Renal pelvis (tissue), 4 donors: ENCODE measurements around the gene NXT1. TPM values are rescaled to one million over a fixed set of nuclear protein-coding genes. Genes with fewer than 3 reads are reported as not detected.

Experiments used
- DNase-seq: peaks from one replicate; pipeline ENCODE4 v3.0.0-alpha.2; 2013
- polyA plus RNA-seq, 3 donors: library from polyadenylated mRNA; unstranded; fragments of 120-200 nt; gene quantifications; one replicate each; pipeline ENCODE4 v1.2.1, GENCODE V29; 2013; ENCODE audit not compliant: insufficient read length in 3 of 3

The NXT1 gene
- polyA plus RNA-seq, 3 donors = 17.3 to 22.4 (median 22.0) TPM

DNA sequence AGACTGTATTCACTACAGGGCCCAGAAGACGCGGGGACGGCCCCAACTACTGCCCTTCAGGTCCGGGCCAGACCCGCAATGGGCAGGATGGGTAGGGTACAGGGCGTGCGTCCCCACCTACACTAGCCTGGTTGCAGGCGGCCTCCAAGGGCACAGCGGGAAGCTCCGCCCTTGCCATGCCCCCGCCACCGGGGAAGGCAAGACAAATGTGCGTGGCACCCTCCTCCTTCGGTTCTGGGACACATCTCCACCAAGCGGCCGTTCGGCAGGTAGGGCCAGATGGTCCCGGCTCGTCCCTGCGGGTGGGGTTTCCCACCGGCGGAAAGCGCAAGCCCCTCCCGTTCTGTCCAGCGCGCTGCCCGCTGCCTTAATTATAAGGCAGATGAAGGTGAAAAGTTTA is 5.6 kb downstream of the NXT1 start:
- DNase-seq = no peak

DNA sequence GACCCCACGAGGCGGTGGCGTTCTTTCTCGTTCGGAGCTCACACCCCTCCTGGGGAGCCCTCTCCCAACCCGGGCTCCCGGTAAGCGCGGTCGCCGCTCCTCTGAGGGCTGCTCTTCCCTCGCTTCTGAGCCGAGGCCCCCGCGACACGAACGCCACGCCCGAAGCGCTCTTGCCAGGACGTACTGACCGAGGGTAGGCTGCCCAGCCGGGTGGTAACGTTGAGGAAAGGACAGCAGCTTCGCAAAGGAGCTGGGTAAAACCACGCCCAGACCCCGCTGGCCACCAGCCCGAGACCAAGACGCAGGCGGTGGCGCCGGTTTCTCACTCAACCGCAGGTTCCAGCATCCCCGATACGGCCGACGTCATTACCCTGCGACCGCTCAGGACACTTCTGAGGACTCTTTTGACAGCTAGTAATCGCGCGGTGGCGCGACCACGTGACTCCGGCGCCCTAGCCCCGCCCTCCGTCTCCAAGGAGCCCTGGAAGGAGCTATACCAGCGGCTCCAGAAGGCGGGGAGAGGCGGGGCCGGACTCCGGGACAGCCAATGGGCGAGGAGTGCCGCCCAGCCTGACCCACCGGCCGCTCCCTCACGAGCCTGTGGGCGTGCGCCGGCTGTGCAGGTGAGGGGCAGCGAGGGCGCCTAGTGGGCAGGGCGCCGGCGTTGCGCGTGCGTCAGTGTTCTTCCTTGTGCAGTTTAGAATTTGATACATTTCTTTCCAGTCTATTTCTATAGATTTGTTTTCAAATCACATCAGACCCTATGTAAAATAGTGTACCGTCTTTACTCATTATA is 7.4 kb downstream of the NXT1 start:
- peak; percentile 99 for DNase-seq

DNA sequence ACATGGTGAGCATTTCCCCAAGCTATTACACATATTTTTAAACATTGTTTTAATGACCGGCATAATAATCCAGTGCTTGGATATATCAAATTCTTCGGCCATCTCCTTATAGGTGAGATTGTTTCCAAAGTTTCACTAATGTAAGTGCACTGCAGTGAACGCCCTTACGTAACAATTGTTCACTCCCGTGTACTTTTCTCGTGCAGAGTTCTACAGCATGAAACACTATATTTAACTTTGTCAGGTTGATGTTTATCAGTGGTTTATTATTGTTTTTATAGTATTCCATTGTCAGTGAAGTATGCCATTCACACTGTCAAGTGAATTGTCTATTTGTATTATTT is 7.9 kb downstream of the NXT1 start:
- no peak for DNase-seq

DNA sequence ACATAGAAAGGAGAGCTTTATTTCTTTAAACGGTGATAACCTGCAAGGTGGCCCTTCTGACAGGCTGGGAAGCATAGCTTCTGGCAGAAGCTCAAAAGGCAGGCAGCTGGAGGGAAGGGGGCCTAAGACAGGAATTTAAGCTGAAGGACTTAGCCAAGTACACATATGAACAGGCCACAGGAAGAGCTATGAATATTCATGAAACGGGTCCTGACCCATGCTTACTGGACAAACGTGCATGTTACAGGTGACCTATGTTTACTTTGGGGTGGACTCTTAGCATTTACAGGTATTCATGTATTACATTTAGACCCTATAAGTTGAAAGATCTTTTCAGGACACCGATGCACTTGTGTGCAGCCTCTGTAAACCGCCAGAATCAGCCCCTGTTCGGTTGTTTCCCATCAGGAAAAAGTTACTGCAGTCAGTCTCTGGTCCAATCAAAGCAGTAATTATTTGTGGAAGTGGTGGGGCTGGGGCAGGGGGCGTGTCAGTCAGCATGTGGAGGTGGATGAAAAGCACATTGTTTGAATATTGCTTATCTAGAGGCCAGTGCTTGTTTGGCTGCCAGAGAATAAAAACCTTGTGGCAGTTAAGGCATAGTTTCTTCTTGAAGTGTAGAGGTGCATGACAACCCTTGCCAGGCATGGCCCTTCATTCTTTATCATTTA is 8.5 kb downstream of the NXT1 start:
- no peak for DNase-seq

DNA sequence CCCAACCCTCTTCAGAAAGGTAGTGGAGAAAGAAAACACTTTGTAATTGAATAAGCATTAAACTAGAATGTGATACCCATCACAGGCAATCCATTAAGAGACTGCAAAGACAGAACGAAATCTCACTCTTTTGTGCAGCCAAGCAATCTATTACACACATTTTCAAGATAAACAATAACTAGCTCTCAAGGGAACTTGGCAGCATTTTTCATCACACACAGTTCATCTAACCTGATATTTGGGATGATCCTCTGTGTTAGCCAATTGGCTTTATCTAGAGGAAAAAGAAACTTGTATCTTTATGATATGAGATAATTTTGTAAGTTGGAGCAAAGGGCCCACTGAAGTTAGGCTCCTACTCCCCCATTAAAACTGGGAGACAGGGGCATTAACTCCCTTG is 9.9 kb downstream of the NXT1 start:
- DNase-seq = no peak

DNA sequence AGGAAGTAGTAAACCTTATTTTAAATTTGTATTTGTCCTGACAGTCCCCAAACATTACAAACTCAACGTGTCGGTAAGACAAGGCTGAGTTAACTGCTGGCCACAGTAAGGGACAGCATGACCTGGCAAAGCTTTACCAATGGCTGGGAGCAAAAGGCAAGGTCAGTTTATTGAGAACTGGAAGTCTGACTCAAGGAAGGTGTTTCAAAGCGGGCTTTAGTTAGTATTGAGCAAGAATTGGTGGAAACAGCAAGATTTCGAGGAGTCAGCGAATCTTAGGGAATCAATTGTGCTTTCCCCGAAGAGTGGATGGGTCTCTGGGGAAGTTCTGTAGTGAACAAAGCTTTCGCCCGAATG is 10.5 kb downstream of the NXT1 start:
- no peak for DNase-seq

DNA sequence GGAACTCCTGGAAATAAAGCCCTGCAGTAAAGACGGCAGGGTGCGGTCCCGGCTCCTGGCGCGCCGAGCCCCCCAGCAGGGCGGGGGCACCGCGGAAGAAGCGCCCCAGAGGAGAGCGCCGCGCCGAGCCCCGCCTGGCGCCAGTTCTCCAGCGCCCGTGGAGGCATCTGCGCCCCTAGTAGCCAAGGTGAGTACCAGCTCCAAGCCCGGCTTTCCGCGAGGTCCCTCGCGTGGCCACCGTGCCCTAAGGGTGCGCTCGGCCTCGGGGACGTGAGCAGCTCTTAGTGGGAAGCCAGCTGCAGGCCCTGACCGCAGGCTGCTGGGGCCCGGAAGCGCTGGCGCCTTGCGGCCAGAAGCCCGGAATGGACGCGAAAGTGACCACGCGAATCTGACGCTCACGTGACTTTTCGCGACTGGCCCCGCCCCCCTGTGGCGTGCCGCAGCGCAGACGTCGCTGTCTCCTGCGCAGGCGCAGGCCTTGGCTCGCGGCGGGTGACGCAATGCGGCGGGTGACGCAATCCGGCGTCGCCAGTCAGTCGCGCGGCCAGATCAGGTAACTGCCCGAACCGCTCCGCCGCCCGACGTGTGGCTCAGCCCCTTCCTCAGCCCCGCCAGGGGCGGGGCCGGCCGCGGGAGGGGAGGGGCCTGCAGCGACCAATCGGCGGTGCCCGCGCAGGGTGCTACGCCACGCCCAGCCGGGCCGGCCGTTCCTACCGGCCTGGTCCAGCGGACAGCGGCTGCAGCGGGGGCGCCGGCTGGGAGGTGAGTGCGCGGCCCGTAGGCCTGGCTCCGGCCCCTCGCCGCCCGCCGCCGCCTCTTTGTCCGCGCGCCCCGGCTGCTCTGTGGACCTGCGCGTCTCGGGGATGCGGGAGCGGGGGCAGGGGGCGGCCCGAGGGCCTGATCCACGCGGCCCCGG is 11.1 kb downstream of the NXT1 start, which contains the start of gene GZF1:
Gene GZF1 (plus strand): TSS at position 707 of the 916 bp plus-strand sequence. CDS start 2,202 bp downstream, outside the sequence.
- peak; percentile 97 for DNase-seq

DNA sequence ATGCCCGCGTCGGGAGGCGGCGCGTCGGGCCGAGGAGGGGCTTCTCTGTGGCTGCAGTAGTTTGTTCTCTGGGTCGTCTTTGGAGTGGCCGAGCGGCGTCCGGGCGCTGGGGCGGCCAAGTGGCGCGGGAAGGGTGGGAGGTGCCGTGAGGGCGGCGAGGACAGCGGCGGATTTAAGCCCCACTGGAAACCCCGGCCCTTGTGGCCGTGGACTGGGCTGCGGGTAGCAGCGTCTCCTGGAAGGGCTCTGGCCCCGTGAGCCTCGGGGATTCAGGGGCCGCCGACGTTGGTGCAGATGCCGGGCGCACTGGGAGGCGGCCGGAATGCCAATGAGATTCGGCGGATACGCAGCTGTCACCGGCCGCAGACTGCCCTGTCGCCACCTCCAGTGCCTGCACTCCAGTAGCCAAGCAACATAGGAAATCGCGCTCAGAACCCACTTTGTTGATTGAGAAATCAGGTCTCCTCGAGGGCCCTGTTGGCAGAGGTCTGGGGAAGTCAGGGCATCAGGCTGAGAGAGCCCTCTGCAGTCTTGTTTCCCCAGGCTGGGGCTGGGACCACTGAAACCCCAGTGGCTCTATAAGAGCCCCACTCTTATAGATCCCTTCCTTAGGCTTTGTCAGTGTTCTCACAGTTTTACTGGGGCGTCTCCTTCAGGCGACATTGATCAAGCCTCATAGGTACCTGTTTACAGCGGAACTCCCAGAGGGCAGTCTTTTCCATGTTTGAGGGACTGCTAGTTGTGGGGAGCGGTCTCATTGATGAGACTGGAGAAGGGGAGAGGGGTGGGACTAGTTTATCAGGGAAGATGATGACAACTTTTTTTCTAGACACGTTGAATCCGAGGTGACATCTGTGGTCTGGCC is 12.0 kb downstream of the NXT1 start:
- peak; percentile 45 for DNase-seq

DNA sequence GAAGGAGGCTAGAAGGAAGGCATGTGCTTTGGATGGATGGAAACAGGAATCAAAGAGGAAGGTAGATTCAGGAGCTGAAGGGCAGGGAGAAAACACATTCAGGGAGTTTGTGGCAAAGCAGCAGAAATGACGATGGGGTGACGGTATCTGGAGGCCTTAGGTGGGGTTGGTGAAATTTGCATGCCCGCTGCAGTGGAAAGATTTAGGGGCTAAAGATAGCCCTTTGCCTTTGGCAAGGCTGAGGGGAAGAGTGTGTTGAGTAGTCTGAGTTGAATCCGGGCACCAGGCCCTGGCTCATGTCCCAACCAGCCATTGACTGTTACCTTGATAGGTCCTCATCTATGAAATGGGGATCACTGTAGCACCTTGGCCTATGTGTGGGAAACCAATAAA is 12.7 kb downstream of the NXT1 start:
- DNase-seq = no peak

DNA sequence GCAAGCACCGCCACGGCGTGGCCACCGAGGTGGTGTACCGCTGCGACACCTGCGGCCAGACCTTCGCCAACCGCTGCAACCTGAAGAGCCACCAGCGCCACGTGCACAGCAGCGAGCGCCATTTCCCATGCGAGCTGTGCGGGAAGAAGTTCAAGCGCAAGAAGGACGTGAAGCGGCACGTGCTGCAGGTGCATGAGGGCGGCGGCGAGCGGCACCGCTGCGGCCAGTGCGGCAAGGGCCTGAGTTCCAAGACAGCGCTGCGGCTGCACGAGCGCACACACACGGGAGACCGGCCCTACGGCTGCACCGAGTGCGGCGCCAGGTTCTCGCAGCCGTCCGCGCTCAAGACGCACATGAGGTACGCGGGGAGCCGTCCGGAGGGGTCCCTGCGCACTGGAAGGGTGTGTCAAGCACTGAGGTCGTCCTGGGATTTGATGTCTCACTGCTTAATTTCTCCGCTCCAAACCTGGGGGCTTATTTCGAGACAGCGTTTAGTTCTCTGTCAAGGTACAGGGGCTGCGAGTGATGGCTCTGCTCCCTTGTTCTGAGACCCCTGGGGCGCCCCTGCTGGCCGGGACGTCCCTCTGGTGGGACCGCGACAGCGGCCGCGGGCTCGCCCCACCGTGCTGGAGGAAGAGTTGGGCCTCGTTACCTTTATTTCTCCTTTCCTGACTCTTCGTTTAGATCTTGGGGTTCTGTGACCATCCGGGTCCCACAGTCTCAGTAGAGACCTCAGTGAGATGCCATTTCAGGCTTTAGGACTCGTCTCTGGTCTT is 15.0 kb downstream of the NXT1 start:
- no peak for DNase-seq

DNA sequence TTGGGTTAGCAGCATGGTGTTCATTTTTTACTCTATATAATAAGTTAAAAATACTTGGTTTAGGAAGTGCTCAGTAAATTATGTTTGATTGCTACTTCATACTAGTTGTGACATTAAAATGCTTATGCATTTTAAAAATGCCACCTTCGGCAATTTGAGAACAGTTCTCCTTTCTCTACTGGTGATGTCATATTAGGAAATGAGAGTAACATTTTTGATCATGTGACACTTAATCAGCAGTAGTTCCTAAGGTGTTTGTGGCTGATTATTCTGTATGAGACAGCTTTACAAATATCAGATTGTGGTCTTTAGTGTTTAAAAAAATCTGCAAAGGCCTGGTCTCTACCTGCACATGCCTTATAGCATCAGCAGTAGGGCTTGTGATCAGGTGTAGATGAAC is 15.8 kb downstream of the NXT1 start:
- DNase-seq = no peak

DNA sequence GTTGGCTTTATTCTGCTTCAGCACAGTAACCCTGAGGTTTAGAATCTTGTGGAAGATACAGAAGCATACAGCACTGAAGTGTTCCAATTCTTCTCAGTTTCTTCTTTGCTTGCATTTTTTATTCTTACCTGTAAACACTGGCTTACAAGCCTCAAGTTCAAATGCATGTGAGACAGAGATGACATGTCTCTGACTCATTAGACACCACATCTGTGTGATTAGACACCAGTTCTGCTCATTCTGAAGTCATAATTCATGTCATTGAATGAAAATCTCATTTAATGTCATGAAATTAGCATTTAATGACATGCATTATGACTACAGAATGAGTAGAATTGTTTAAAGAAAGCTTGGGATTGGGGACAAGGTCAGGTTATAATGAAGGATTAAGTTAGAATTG is 17.2 kb downstream of the NXT1 start:
- no peak for DNase-seq

DNA sequence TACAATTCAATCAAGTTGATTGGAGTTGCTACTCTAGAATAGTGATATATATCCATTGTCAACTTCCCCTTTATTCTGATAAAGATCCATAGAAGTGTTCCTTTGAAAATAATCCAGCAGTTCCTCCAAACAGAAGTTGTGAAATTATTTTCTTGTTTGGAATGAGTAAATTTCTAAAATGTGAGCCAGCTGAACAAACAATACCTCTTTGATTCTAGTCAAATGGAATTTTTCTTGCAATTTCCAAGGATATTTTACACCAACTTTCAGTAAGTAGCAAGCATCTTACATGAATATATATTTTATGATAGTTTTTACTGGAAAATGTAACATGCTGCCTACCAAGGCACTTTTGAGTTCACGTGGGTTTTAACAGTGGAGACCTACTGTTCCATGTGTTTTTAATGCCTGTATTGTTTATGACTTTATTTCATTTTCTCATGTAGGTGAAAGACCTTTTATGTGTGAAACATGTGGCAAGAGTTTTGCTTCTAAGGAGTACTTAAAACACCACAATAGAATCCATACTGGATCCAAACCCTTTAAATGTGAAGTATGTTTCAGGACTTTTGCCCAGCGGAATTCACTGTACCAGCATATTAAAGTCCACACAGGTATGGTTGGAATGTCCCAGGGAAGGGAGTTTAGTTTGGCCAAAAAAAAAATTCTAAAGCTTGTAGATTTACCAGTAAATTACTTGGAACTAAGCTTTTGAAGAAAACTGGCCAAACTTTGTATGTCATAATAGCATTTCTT is 17.9 kb downstream of the NXT1 start:
- DNase-seq = no peak

DNA sequence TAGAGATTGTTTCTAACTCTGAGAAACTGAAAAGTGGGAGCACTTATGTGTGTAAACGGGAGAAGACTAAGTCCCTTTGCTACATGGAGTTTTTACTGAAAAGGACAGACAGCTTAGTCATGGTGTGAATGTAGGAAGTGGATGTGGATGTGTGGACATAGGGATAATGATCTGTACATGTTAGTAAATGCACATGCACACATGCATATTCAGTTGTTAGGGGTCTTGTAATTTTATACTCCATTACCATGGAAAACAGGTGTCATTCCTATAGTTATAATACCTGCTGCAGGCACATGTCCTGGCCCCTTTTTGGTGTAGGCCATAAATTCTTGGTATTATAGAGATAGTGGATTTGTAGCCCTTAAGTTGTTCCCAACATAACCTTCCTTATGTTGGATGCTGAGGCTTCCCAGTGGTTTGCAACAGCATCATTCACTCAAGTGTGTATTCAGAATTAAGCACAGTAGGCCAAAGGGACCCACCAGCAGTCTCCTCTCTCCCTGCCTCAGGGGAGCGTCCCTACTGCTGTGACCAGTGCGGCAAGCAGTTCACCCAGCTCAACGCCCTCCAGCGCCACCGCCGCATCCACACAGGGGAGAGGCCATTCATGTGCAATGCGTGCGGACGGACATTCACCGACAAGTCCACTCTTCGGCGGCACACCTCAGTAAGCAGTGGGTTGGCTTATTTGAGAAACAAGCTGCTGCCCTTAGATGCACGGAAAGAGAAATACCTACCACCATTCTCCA is 18.7 kb downstream of the NXT1 start:
- no peak for DNase-seq

DNA sequence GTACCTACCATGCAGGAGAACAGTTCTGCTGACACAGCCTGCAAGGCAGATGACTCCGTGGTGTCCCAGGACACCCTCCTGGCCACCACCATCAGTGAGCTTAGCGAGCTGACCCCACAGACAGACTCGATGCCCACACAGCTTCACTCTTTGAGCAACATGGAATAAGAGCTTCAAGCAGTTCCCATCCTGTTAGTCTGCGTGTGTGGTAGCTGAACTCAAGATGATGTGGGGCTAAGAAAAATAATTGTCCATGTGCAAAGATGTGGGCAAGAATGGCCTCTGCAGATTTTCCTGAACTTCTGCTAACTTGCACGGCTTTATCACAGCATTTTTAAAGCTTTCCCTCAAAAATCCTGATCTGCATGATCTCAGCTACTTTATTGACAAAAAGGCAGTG is 19.7 kb downstream of the NXT1 start:
- DNase-seq = no peak

DNA sequence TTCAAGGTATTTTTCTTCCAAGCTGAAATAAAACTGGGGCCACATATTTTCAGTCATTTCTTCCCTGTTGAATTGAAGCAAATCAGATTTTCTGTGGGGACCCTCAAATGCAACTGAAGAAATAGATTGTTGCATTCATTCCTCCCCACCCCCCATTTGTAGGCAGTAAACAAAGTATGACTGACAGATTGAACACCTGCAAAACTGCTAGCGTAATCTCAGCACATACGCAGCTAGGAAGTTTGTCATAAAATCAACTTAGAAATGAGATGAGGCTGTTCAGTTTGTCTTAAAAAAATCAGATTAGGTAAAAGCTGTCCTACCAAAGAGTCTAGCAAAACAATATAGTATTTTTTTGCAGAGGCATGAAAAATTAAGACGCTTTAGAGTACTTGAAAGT is 20.3 kb downstream of the NXT1 start:
- DNase-seq = no peak

DNA sequence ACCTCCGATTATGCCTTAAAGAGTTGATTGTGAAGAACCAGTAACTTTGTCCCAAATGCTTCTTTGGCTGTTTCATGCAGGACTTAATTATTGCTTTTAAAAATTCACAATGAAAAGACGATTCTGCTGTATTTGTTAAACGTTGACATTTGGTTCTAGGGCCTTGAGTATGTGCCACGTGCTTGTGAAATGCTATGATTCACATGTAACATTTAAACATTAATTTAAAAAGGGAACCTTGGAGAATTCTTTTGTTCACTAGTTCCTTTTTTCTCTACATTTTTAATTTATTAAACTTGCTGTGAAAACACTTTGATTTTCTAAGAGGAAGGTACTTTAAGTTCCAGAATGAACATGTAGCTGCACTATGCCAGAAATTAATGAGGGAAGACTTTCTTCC is 20.9 kb downstream of the NXT1 start:
- no peak for DNase-seq

DNA sequence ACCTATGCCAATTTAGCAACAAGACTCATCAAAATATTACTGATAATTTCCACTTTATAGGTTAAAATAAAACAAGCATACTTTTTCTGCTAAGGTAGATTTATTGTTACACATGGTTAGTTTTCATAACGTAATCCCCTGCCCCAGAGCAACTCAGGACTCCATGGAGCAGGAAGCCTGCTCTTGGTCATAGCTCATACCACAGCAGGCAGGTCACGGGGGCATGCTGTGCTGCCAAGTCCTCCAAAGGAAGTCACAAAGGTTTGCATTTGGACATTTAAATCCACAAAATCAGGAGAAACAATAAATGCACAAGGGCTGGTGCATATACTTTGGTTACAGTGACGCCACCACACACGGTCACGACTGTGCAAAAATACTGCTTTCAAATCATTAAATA is 23.9 kb downstream of the NXT1 start:
- DNase-seq = no peak

DNA sequence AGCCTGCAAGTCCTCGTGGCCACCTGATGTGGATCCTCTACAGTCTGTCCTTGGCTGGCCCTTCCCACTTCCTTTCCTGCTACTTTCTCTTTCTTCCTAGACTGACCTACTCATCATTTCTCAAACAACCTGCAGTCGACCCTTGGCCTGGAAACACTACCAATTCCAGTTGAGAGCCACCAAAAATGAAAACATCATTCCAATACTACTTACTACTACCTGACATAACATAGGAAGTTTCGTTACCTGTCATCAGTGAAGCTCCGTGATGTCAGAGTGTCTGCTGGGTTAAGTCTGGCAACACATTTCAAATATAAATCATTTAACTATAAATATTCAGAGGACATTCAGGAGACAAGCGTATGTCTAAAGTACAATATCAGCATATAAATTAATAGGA is 25.2 kb downstream of the NXT1 start:
- DNase-seq = no peak
